ENCODE data around the gene ENPP4. TPM values are rescaled to one million over a fixed set of nuclear protein-coding genes. Genes with fewer than 3 reads are reported as not detected.

Gene ENPP4
- total RNA-seq, result 18.4 TPM

DNA sequence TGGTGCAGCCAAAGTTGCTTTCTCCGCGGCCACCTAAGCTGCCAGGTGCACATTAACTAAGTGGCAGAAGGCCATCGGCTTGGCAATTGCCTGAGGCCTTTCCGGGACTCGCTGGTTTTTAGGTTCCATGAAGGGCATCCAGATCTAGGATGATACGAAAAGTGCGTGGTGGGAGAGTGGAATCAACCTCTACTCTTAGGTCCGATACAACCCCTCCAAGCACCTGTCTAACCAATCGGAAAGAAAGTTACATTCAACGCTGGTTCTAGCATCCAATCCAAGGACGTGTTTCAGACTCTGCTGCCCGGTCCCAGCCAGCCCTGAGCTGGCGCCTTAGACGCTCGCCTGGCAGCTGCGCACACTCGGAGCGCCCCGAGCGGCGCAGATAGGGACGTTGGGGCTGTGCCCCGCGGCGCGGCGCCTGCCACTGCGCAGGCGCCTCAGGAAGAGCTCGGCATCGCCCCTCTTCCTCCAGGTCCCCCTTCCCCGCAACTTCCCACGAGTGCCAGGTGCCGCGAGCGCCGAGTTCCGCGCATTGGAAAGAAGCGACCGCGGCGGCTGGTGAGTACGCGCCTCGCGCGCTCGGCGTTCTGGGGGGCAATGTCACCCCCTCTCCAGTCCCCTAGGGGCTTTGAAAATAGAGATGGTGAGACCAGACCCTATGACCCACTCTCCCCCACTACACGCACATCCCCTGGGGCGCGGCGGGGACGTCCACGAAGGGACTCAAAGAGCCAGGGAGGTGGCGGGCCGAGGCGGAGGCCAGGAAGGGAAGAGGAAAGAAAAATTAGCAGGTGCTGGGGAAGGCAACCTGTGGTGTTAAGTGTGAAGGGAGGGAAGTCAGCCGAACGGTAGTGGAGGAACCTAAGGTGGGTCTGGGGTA lies at the start of gene ENPP4:
ENPP4 (plus strand) TSS at position 361 of the 883 bp plus-strand sequence. CDS start 9,595 bp downstream, outside the sequence.

DNA sequence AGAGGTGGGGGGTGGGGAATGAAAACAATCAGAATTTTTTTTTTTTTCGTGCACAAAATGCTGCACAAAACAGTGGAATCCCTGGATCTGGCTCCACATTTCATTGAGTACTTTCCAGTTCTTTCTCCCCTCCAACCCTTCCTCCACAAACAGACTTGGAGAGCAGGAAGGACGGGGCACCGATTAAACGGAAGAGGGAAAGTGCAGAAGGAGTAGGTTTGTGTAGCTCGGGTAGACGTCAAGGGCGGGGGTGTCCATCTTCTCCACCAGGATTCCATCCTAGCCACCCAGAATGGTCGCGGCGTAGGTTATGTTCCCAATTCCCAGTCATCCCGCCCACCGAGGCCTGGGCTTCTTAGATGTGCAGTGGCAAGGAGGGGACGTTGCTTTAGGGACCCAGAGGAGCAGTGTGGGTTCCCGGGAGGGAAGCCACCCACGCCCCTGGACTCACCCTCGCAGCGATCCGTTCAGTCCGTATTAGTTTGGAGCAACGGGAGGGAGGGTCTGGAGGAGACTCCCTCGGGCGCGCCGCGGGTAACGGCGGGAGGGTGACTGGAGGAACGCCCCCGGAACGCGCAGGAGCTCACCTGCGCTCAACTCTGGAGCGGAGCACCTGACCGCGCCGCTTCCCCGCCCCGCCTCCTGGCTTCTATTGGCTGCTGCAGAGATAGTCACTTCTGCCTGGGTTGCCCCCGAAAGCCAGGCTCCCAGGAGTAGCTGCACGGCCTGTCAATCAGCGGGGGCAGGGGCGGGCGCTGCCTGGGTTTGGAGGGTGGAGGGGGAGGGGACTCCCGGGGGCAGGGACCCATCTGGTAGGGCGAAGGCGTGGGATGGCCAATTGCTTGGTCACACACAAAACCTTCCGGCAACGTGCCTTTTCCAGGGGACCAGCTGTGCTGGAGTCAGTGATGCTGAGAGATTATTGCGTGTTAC lies 40.8 kb downstream of the ENPP4 start, which contains the start of gene ENPP5:
ENPP5 (minus strand) TSS at position 624 of the 933 bp plus-strand sequence. CDS start 2,718 bp downstream, outside the sequence.

Other genes starting within 250 kb of the ENPP4 start
- 19.5 TPM for gene CLIC5, start 114.1 kb upstream of the ENPP4 start, total RNA-seq
- 8.9 TPM for gene ENPP5, start 41.0 kb downstream of the ENPP4 start, total RNA-seq

Measured in camera-type eye (tissue), 1 donor.